PFSK-1 (cell line): ENCODE data around the gene EFL1.

ENCODE experiments used
- FOXP2 ChIP-seq: optimal IDR thresholded peaks from 2 replicates; pipeline ENCODE3; 2011; ENCODE audit warnings: borderline replicate concordance, control low read depth, inconsistent platforms; ENCODE audit not compliant: insufficient read depth; ENCODE audit errors: extremely low read length, extremely low read depth
- POLR2AphosphoS5 ChIP-seq: IDR thresholded peaks from 2 replicates; pipeline ENCODE4 v1.6.1; 2012; ENCODE audit warnings: low read depth, mild to moderate bottlenecking, control low read depth, low read length, moderate library complexity
- SIN3A ChIP-seq: IDR thresholded peaks from 2 replicates; pipeline ENCODE4 v1.6.1; 2012; ENCODE audit warnings: mild to moderate bottlenecking, low read length, moderate library complexity, borderline replicate concordance; ENCODE audit not compliant: insufficient read depth
- TAF1 ChIP-seq: IDR thresholded peaks from 2 replicates; pipeline ENCODE4 v1.6.1; 2012; ENCODE audit warnings: low read length, control low read depth, borderline replicate concordance; ENCODE audit not compliant: insufficient read depth
- TF ChIP-seq, protein P1 (sequence below), 2 experiments: IDR thresholded peaks; 2 replicates each; pipeline versions ENCODE4 v1.6.1 to v1.8.0; 2011 to 2012; ENCODE audit warnings: low read depth in 2 of 2, low read length in 2 of 2, control low read depth in 1 of 2, inconsistent platforms in 1 of 2, mild to moderate bottlenecking in 1 of 2, moderate library complexity in 1 of 2; ENCODE audit not compliant: insufficient read depth in 1 of 2

Gene EFL1

GRCh38 chr15:82174471-82175235 is 87.9 kb downstream of the EFL1 start:
- TF ChIP-seq, protein P1, sequence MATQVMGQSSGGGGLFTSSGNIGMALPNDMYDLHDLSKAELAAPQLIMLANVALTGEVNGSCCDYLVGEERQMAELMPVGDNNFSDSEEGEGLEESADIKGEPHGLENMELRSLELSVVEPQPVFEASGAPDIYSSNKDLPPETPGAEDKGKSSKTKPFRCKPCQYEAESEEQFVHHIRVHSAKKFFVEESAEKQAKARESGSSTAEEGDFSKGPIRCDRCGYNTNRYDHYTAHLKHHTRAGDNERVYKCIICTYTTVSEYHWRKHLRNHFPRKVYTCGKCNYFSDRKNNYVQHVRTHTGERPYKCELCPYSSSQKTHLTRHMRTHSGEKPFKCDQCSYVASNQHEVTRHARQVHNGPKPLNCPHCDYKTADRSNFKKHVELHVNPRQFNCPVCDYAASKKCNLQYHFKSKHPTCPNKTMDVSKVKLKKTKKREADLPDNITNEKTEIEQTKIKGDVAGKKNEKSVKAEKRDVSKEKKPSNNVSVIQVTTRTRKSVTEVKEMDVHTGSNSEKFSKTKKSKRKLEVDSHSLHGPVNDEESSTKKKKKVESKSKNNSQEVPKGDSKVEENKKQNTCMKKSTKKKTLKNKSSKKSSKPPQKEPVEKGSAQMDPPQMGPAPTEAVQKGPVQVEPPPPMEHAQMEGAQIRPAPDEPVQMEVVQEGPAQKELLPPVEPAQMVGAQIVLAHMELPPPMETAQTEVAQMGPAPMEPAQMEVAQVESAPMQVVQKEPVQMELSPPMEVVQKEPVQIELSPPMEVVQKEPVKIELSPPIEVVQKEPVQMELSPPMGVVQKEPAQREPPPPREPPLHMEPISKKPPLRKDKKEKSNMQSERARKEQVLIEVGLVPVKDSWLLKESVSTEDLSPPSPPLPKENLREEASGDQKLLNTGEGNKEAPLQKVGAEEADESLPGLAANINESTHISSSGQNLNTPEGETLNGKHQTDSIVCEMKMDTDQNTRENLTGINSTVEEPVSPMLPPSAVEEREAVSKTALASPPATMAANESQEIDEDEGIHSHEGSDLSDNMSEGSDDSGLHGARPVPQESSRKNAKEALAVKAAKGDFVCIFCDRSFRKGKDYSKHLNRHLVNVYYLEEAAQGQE (IDR thresholded peaks at IDR 0.05; ENCODE audit: insufficient read depth in 1 of 2, low read depth in 2 of 2, low read length in 2 of 2), result no peak
- TF ChIP-seq SIN3A (no peak), FOXP2 (no peak), TAF1 (no peak), POLR2AphosphoS5 (no peak)

GRCh38 chr15:82173108-82173507 is 89.4 kb downstream of the EFL1 start:
- TF ChIP-seq POLR2AphosphoS5 (no peak), SIN3A (no peak), FOXP2 (no peak), TAF1 (no peak)
- TF ChIP-seq, protein P1 (IDR thresholded peaks at IDR 0.05; ENCODE audit: insufficient read depth in 1 of 2, low read depth in 2 of 2, low read length in 2 of 2), result no peak

- TF ChIP-seq, protein P1 (IDR thresholded peaks at IDR 0.05; ENCODE audit: insufficient read depth in 1 of 2, low read depth in 2 of 2, low read length in 2 of 2), result no peak
- TF ChIP-seq POLR2AphosphoS5 (no peak), SIN3A (no peak), FOXP2 (no peak), TAF1 (no peak)
Measured at GRCh38 chr15:82172506-82172905, 90.0 kb downstream of the EFL1 start.

DNA sequence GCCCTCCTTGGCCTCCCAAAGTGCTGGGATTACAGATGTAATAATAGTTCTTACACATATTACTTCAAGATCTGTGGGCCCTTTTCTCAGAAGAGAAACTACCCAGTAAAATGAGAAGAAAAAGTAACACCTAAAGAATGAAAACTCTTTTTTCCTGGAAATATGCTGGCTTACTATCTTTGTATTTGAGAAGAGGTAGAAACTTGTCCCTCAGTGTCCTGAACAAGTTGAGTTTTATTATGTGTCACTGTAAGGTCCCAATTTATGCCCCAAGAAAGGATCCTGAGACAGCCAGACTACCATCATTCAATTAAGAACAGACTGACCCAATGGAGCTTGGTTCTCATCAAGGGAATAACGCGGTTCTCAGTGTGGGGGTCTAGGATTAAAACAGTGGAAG is 93.8 kb downstream of the EFL1 start:
- no peak for TF ChIP-seq POLR2AphosphoS5
- TF ChIP-seq FOXP2, result no peak
- no peak for TF ChIP-seq SIN3A

DNA sequence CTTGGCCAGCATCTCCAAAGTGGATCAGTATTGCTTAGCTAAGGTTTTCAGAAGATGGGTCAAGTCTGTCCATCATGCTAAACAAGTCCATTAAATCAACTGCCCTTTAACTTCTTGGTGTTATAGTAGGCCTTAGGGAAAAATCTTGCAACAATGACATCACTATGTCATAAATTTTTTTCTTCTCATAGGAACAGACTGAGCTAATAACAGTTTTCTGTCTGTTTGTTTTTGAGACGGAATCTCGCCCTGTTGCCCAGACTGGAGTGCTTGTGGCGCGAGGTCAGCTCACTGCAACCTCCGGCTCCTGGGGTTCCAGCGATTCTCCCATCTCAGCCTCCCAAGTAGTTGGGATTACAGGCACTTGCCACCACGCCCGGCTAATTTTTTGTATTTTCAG is 94.2 kb downstream of the EFL1 start:
- TF ChIP-seq FOXP2 (no peak), SIN3A (no peak), TAF1 (no peak), POLR2AphosphoS5 (no peak)
- TF ChIP-seq, protein P1 (IDR thresholded peaks at IDR 0.05; ENCODE audit: insufficient read depth in 1 of 2, low read depth in 2 of 2, low read length in 2 of 2), result no peak
